Suprapubic skin (tissue), 4 donors: Measurements from ENCODE around the gene DNAAF8.

Experiments used
- EP300 ChIP-seq: sonication (generic); formaldehyde crosslinking; IDR thresholded peaks from one replicate; pipeline ENCODE4 v1.6.1; 2017; ENCODE audit warnings: antibody characterized with exemption
- POLR2A ChIP-seq, 2 donors: fragments of 450-650 bp; IDR thresholded peaks; one replicate each; pipeline ENCODE4 v1.6.1; 2017; ENCODE audit warnings: antibody characterized with exemption in 2 of 2, mild to moderate bottlenecking in 2 of 2, moderate library complexity in 2 of 2
- POLR2AphosphoS5 ChIP-seq, 3 donors: sonication (generic); formaldehyde crosslinking; IDR thresholded peaks; one replicate each; pipeline ENCODE4 v1.6.1; 2017; ENCODE audit warnings: antibody characterized with exemption in 3 of 3
- TF ChIP-seq, protein P1 (sequence below), 2 donors: fragments of 200-600 bp in 1 of 2; fragments of 450-650 bp in 1 of 2; sonication (generic) in 1 of 2; IDR thresholded peaks; one replicate each; pipeline ENCODE4 v1.5.1; 2016 to 2019; ENCODE audit warnings: antibody characterized with exemption in 2 of 2, mild to moderate bottlenecking in 1 of 2, moderate library complexity in 1 of 2

DNA sequence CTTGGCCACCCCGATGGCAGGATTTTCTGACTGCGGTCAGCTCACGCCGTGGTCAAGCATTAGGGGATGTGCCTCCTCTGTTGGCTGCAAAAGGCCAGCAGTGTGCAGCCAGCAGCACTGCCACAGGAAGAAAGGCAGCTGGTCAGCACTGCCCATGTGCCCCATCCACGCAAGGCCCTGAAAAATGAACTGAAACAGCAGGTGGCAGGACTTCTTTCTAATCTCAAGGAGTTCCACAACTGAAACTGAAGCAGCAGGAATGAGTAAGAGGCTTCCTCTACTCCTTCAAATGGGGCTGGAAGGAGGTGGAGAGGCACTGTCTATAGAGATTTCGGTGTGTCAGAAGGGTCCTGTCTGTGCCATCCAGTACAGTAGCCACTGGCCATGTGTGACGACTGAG is 29.5 kb downstream of the DNAAF8 start:
- TF ChIP-seq, protein P1, sequence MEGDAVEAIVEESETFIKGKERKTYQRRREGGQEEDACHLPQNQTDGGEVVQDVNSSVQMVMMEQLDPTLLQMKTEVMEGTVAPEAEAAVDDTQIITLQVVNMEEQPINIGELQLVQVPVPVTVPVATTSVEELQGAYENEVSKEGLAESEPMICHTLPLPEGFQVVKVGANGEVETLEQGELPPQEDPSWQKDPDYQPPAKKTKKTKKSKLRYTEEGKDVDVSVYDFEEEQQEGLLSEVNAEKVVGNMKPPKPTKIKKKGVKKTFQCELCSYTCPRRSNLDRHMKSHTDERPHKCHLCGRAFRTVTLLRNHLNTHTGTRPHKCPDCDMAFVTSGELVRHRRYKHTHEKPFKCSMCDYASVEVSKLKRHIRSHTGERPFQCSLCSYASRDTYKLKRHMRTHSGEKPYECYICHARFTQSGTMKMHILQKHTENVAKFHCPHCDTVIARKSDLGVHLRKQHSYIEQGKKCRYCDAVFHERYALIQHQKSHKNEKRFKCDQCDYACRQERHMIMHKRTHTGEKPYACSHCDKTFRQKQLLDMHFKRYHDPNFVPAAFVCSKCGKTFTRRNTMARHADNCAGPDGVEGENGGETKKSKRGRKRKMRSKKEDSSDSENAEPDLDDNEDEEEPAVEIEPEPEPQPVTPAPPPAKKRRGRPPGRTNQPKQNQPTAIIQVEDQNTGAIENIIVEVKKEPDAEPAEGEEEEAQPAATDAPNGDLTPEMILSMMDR (IDR thresholded peaks at IDR 0.05): no peak
- no peak for TF ChIP-seq EP300
- no peak for TF ChIP-seq POLR2AphosphoS5 (IDR thresholded peaks at IDR 0.05)
- TF ChIP-seq POLR2A (IDR thresholded peaks at IDR 0.05): no peak
